GM18907 (cell line): ENCODE results near the gene UPF3B.
"Not testable (repeated sequence)": the region's sequence is repeated elsewhere in the genome, so short reads cannot be mapped to it uniquely, and the experiment has no call there.

Experiments used
- ATAC-seq: cut with Tn5 transposase; IDR thresholded peaks from one replicate; pipeline ENCODE4 v1.9.1; 2021; ENCODE audit warnings: mild to moderate bottlenecking, moderate library complexity; ENCODE audit not compliant: unreplicated experiment

Gene UPF3B

GRCh38 chrX:119852382-119853353, at the start of gene UPF3B:
Gene UPF3B, minus strand, starts transcription at chrX:119852963. Its CDS starts 35 bp downstream, at chrX:119852928.
- peak; percentile 97 for ATAC-seq

- no peak for ATAC-seq
These were observed 48.2 kb upstream of the UPF3B start for GRCh38 chrX:119900976-119901375.

- no peak for ATAC-seq
These were observed 46.4 kb upstream of the UPF3B start for GRCh38 chrX:119899125-119899524.

- ATAC-seq: no peak
These were observed 43.1 kb upstream of the UPF3B start, which contains the start of gene AKAP14 for GRCh38 chrX:119895843-119896326. Gene AKAP14, plus strand, starts transcription at chrX:119895893. Its CDS starts 7,331 bp downstream, at chrX:119903224.

GRCh38 chrX:119891961-119892692, 39.4 kb upstream of the UPF3B start:
- ATAC-seq: not testable (repeated sequence)

GRCh38 chrX:119890626-119891025, 37.9 kb upstream of the UPF3B start:
- not testable (repeated sequence) for ATAC-seq

- ATAC-seq: peak; percentile 85
These were observed 35.1 kb upstream of the UPF3B start for GRCh38 chrX:119887721-119888425.

- ATAC-seq: no peak
These were observed 33.0 kb upstream of the UPF3B start for GRCh38 chrX:119885554-119886428.

- peak; percentile 94 for ATAC-seq
These were observed 28.0 kb upstream of the UPF3B start for GRCh38 chrX:119880552-119881437.

GRCh38 chrX:119880076-119880475, 27.3 kb upstream of the UPF3B start:
- peak; percentile 23 for ATAC-seq

- ATAC-seq: no peak
These were observed 26.0 kb upstream of the UPF3B start for GRCh38 chrX:119878740-119879139.

- peak; percentile 93 for ATAC-seq
These were observed 19.0 kb upstream of the UPF3B start, which contains the start of the genes NDUFA1 and RNF113A for GRCh38 chrX:119871599-119872395. Gene NDUFA1, plus strand, starts transcription at chrX:119871832. Its CDS starts 80 bp downstream, at chrX:119871912. Gene RNF113A, minus strand, starts transcription at chrX:119871733. Its CDS starts 120 bp downstream, at chrX:119871613.

GRCh38 chrX:119871245-119871598, 18.5 kb upstream of the UPF3B start:
- ATAC-seq: peak; percentile 40

- ATAC-seq: peak; percentile 27
These were observed 17.9 kb upstream of the UPF3B start for GRCh38 chrX:119870626-119871131.

- ATAC-seq: no peak
These were observed 681 bp upstream of the UPF3B start for GRCh38 chrX:119853444-119853843.

- no peak for ATAC-seq
These were observed 18.9 kb downstream of the UPF3B start for GRCh38 chrX:119833905-119834304.

- no peak for ATAC-seq
These were observed 24.3 kb downstream of the UPF3B start for GRCh38 chrX:119828446-119828845.
